Stimulated activated CD8-positive, alpha-beta memory T cell treated with anti-CD3 and anti-CD28 coated beads, Interleukin-2, amount 100 ng/mL, for 1 hour (primary cell): ENCODE results near the gene ZSCAN25.
"Not testable (repeated sequence)": the region's sequence is repeated elsewhere in the genome, so short reads cannot be mapped to it uniquely, and the experiment has no call there.

Source experiments
- DNase-seq, 2 donors: peaks; one replicate each; pipeline ENCODE4 v3.0.0-alpha.2; 2020; ENCODE audit warnings: low read depth in 2 of 2

ZSCAN25 gene

GRCh38 chr7:99645590-99645989 is 28.8 kb downstream of the ZSCAN25 start:
- DNase-seq = no peak

- DNase-seq = no peak
Measured at GRCh38 chr7:99648843-99649242, 32.1 kb downstream of the ZSCAN25 start.

- no peak for DNase-seq
Measured at GRCh38 chr7:99651290-99651689, 34.5 kb downstream of the ZSCAN25 start.

GRCh38 chr7:99652671-99653070 is 35.9 kb downstream of the ZSCAN25 start:
- DNase-seq = no peak

- DNase-seq = not testable (repeated sequence)
Measured at GRCh38 chr7:99653269-99653668, 36.5 kb downstream of the ZSCAN25 start.

GRCh38 chr7:99653754-99654153 is 37.0 kb downstream of the ZSCAN25 start:
- DNase-seq = no peak

GRCh38 chr7:99654626-99655025 is 37.9 kb downstream of the ZSCAN25 start:
- DNase-seq = not testable (repeated sequence)

- not testable (repeated sequence) for DNase-seq
Measured at GRCh38 chr7:99657879-99658278, 41.1 kb downstream of the ZSCAN25 start.

- DNase-seq = no peak
Measured at GRCh38 chr7:99665312-99666012, 48.7 kb downstream of the ZSCAN25 start.

- no peak for DNase-seq
Measured at GRCh38 chr7:99666013-99666395, 49.3 kb downstream of the ZSCAN25 start.

GRCh38 chr7:99667179-99667578 is 50.4 kb downstream of the ZSCAN25 start:
- no peak for DNase-seq

GRCh38 chr7:99668541-99668940 is 51.8 kb downstream of the ZSCAN25 start:
- DNase-seq = no peak

- no peak for DNase-seq
Measured at GRCh38 chr7:99669782-99670181, 53.0 kb downstream of the ZSCAN25 start.

GRCh38 chr7:99672573-99672972 is 55.8 kb downstream of the ZSCAN25 start:
- no peak for DNase-seq

GRCh38 chr7:99674995-99675742 is 58.4 kb downstream of the ZSCAN25 start:
- DNase-seq = no peak

GRCh38 chr7:99677013-99677647 is 60.4 kb downstream of the ZSCAN25 start:
- no peak for DNase-seq

- no peak for DNase-seq
Measured at GRCh38 chr7:99677648-99678045, 60.9 kb downstream of the ZSCAN25 start.

- no peak for DNase-seq
Measured at GRCh38 chr7:99679032-99679399, 62.3 kb downstream of the ZSCAN25 start.

- no peak for DNase-seq
Measured at GRCh38 chr7:99679400-99680191, 62.9 kb downstream of the ZSCAN25 start, which contains the start of gene CYP3A5. Gene CYP3A5 (minus strand): TSS chr7:99679996. CDS start chr7:99679896, 100 bp downstream.
